ENCODE results near the gene CYB5R4. TPM values are rescaled to one million over a fixed set of nuclear protein-coding genes. Genes with fewer than 3 reads are reported as not detected.

Gene CYB5R4
- total and polyA plus RNA-seq, 2 of the 8 experiments (the other 6 are each of a cell fraction or from before 2014, with no cell fraction given) = 2.8 to 14.6 TPM

GRCh38 chr6:83960664-83961063, 101.2 kb downstream of the CYB5R4 start (continued):
- TF ChIP-seq EGR1 (IDR thresholded peaks at IDR 0.05; ENCODE audit: borderline replicate concordance, low read depth, low read length) (no peak), PHF8 (conservative IDR thresholded peaks at IDR 0.05; ENCODE audit: low read depth, low read length) (no peak), RFX5 (IDR thresholded peaks at IDR 0.05; ENCODE audit: borderline replicate concordance, low read depth, low read length) (no peak), ATF3 (IDR thresholded peaks at IDR 0.05; ENCODE audit: insufficient read depth, low read depth, low read length) (no peak), EP300 (IDR thresholded peaks at IDR 0.05; ENCODE audit: borderline replicate concordance in 1 of 2, low read depth in 2 of 2, low read length in 2 of 2) (no peak), FOSL1 (IDR thresholded peaks at IDR 0.05; ENCODE audit: insufficient read depth, low read depth, low read length) (no peak)
